ENCODE results near the gene DKK2.
"Not testable (repeated sequence)": the region's sequence is repeated elsewhere in the genome, so short reads cannot be mapped to it uniquely, and the experiment has no call there.

DKK2 gene

DNA sequence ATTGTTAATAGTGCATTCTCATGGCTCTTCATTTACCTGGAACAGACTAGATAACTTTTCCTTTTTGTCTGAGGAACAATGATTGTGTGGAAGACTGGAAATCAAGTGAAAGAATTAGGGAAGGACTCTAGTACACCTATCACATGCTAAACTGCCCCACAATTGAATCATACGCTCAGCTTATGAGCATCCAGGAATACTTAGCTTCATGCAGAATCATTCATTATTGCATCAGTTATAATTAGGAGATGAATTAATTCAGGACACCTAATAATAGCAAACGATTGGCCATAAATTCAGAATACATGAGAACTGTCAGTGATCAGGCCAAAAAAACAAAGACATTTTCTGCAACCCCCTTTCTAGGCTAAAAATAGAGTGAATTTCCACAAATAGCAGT is 106.9 kb downstream of the DKK2 start:
- Mint-ChIP-seq H3K27me3 (ENCODE audit: low read depth) (no peaks in the 10 kb centered on the region), H3K4me3 (no peak overlapping the region), H3K27ac (no peak overlapping the region), H3K4me1 (no peaks in the 10 kb centered on the region), H3K9me3 (no peaks in the 10 kb centered on the region), H3K36me3 (ENCODE audit: low read depth) (no peaks in the 10 kb centered on the region)
- TF ChIP-seq, protein P1, sequence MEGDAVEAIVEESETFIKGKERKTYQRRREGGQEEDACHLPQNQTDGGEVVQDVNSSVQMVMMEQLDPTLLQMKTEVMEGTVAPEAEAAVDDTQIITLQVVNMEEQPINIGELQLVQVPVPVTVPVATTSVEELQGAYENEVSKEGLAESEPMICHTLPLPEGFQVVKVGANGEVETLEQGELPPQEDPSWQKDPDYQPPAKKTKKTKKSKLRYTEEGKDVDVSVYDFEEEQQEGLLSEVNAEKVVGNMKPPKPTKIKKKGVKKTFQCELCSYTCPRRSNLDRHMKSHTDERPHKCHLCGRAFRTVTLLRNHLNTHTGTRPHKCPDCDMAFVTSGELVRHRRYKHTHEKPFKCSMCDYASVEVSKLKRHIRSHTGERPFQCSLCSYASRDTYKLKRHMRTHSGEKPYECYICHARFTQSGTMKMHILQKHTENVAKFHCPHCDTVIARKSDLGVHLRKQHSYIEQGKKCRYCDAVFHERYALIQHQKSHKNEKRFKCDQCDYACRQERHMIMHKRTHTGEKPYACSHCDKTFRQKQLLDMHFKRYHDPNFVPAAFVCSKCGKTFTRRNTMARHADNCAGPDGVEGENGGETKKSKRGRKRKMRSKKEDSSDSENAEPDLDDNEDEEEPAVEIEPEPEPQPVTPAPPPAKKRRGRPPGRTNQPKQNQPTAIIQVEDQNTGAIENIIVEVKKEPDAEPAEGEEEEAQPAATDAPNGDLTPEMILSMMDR (IDR thresholded peaks at IDR 0.05; ENCODE audit: unreplicated experiment in 3 of 3), result no peak

DNA sequence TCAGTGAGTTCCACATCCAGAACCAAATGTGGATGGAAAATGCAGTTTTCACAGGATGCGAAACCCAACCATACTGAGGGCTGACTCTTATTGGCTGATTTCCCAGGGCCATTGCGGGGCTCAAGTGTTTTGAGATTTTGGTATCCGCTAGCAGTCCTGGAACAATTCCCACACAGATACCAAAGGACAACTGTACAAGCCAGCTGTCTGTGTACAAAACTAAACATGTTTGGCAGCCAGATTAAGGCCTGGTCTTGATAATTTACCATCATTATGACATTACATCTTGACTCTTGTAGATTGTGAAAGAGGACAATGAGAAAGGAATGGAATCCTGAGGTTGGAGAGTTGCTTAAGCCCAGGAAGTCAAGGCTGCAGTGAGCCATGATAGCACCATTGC is 121.9 kb downstream of the DKK2 start:
- TF ChIP-seq, protein P1 (IDR thresholded peaks at IDR 0.05; ENCODE audit: unreplicated experiment in 3 of 3), result no peak
- no peak overlapping the region for H3K4me3 Mint-ChIP-seq
- no peaks in the 10 kb centered on the region for H3K9me3 Mint-ChIP-seq
- no peaks in the 10 kb centered on the region for H3K27me3 Mint-ChIP-seq (ENCODE audit: low read depth)
- no peaks in the 10 kb centered on the region for H3K36me3 Mint-ChIP-seq (ENCODE audit: low read depth)
- H3K27ac Mint-ChIP-seq, result no peak overlapping the region
- peaks cover 18% of the 10 kb centered on the region for H3K4me1 Mint-ChIP-seq

DNA sequence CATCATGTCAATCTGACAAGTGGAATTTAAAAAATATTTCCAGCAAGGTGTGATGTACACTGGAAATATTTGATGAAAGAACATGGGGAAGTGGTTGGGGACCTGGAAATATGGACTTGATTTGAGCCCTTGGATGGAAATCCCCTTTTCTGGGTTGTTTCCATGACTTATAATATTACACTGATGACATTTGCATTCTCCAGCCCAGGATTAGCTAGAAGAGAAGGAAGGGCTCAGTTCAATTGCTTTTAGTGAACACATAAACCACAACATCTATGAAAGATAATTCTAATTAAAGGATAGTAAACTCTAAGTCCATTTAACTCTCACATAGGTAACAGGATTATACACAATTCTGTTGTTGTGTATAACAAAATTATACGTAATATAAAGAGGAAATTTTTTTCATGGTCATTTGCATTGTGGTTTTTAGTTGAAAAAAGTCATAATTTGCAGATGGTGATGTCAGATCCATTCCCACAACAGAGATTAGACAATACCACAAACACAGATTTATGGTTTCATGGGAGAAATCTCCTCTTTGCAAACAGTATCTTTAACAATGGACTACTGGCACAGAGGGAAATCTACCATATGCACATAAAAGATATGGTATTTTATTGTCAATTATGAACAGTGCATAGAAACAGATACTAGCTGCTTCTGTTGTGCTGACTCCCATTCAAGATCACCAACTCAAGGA is 126.5 kb downstream of the DKK2 start:
- Mint-ChIP-seq H3K4me1 (peaks cover 18% of the 10 kb centered on the region), H3K27ac (no peak overlapping the region), H3K9me3 (no peaks in the 10 kb centered on the region), H3K36me3 (ENCODE audit: low read depth) (no peaks in the 10 kb centered on the region), H3K27me3 (ENCODE audit: low read depth) (no peaks in the 10 kb centered on the region), H3K4me3 (no peak overlapping the region)
- TF ChIP-seq, protein P1 (IDR thresholded peaks at IDR 0.05; ENCODE audit: unreplicated experiment in 3 of 3), result no peak

DNA sequence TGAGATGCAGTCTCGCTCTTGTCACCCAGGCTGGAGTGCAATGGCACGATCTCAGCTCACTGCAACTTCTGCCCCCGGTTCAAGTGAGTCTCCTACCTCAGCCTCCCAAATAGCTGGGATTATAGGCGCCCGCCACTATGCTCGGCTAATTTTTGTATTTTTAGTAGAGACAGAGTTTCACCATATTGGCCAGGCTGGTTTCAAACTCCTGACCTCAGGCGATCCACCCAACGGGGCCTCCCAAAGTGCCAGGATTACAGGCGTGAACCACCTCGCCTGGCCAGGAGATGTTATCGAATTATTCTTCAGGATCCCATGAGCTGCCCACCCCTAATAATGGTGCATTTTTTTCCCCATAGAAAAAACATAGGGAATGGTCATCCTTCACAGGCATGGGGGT is 128.1 kb downstream of the DKK2 start:
- not testable (repeated sequence) for H3K27me3 Mint-ChIP-seq (ENCODE audit: low read depth); H3K4me1 Mint-ChIP-seq; H3K9me3 Mint-ChIP-seq; H3K4me3 Mint-ChIP-seq; H3K36me3 Mint-ChIP-seq (ENCODE audit: low read depth); H3K27ac Mint-ChIP-seq

DNA sequence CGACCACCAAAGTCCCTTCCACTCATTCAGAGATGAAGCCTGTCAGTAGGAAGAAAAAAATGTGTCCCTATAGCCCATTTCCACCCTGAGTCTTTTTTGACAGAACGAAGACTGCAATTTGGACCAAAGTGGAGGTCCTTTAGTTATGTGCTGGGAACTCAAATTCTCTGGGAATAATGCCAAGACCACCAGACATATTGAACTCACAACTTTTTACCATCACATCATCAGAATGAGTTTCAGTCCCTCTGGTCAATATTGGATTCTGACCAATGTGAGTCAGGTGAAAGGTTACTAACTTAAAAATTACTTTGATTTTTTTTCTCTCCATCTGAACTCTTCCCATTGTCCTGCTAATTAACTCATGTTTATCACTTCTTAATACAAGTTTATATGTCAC is 128.9 kb downstream of the DKK2 start:
- Mint-ChIP-seq H3K4me3 (no peak overlapping the region), H3K27ac (no peak overlapping the region), H3K9me3 (no peaks in the 10 kb centered on the region), H3K36me3 (ENCODE audit: low read depth) (no peaks in the 10 kb centered on the region), H3K27me3 (ENCODE audit: low read depth) (no peaks in the 10 kb centered on the region), H3K4me1 (peaks cover 5% of the 10 kb centered on the region)
- TF ChIP-seq, protein P1 (IDR thresholded peaks at IDR 0.05; ENCODE audit: unreplicated experiment in 3 of 3), result no peak

DNA sequence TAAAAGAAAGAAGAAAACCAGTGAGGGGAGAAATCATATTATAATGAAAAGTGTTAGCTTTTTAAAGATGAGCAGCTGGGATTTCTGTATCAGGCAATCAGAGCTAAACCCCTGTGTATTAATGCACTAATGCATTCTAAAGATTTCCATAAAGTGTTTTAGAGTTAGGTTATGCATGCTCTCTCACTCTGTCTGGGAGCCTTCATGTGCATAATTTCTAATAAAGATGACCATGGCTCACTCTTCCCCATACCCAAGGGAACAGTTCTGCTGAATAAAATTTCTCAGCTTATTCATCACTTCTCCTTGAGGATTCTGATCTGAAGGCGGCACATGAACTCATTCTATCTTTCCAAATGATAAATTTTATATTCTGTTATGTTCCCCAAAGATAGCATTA is 129.4 kb downstream of the DKK2 start:
- Mint-ChIP-seq H3K27me3 (ENCODE audit: low read depth) (no peaks in the 10 kb centered on the region), H3K4me3 (no peak overlapping the region), H3K36me3 (ENCODE audit: low read depth) (no peaks in the 10 kb centered on the region), H3K27ac (no peak overlapping the region), H3K4me1 (peaks cover under 1% of the 10 kb centered on the region), H3K9me3 (no peaks in the 10 kb centered on the region)
- TF ChIP-seq, protein P1 (IDR thresholded peaks at IDR 0.05; ENCODE audit: unreplicated experiment in 3 of 3), result no peak

Measured in nephron (organoid).